Putamen (tissue), 1 donor: ENCODE data around the gene EPOP.

ENCODE experiments used
- DNase-seq: peaks from one replicate; pipeline ENCODE4 v3.0.0-alpha.2; 2016; ENCODE audit warnings: low spot score

The EPOP gene

DNA sequence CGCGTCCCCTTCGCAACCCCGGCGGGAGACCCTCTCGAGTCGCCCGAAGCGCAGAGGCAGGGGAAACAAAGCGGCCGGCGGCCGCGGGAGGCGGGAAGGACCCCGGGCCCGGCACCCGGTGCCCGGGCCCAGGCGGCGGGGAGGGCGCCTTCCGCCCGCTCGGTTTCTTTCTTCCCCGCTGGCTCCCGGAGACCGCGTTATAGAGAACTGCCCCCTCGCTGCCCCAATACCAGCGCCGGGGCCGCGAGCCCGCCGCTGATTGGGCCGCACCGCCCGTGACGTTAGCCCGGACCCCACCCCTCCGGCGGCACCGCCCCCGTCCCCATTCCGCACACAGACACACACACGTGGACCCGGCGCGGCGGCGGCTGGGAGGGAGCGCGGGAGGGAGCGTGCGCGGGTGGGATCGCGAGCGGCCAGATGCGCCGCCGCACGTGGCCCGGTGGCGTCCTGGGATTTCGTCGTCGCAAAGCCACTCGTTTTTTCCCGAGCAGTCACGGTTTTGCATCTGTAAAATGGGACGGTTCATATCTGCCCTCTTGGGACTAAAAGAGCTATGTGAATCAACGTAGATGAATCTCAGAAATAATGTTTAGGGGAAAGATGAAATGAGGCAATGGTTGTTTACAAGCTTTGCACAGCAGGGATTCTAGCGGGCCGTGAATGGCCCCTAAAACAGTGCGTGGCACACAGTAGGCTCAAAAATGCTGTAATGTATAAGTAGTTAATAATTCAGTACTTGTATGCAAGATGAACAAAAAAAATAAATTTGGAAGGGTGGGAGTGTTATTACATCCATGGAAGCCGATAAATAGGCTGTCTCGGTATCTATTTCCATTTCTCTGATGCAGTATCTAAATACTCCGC is at the start of gene EPOP:
TSS of gene EPOP (minus strand) at position 209 of the 867 bp plus-strand sequence. CDS start 462 bp downstream, outside the sequence.
- DNase-seq = peak; percentile 84

GRCh38 chr17:38721802-38722201 is 47.0 kb upstream of the EPOP start:
- no peak for DNase-seq

- no peak for DNase-seq
These were observed 46.2 kb upstream of the EPOP start for GRCh38 chr17:38720941-38721340.

- DNase-seq = no peak
These were observed 45.3 kb upstream of the EPOP start for GRCh38 chr17:38719943-38720641.

DNA sequence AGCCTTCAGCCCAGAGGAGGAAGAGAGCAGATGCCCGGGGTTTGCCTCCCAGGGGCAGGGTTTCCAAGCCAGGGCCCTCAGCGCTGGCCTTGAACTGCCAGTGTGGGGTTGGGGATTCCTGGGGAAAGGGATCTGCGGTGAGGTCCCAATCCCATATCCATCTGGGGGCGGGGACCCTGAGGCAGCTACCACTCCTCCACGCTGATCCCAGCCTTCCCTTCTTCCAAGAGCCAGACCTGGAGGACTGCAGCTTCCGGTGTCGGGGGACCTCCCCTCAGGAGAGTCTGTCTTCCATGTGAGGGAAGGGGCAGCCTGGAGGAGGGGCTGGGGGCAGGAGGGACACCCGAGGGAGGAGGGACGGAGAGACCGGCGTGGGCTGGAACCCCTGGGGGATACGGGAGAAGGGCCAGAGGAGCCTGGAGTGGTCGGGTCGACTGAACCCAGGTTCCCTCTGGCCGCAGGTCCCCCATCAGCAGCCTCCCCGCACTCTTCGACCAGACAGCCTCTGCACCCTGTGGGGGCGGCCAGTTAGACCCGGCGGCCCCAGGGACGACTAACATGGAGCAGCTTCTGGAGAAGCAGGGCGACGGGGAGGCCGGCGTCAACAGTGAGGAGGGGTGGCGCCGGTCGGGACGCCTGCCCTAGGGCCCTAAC is 44.7 kb upstream of the EPOP start:
- DNase-seq = no peak

DNA sequence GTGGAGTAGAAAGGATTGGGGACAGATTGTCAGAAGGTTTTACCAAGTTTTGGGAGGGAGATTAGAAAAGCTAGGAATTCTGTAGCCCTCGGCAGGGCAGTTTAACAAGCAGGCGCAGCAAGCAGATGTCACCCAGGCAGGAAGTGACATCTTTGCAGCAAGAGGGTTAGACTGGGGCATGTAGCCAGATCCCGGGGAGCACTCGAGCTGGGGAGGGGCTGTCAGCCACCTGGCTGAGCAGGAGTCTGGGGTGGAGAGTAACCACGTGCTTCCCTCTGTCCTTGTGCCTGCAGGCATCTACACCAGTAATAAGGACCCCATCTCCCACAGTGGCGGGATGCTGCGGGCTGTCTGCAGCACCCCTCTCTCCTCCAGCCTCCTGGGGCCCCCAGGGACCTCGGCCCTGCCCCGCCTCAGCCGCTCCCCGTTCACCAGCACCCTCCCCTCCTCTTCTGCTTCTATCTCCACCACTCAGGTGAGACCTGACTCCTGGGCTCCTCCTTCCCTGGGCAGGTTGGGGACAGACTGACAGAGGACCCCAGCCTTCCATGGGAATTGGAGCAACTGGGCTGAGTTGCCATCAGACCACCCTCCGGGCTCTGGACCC is 42.5 kb upstream of the EPOP start:
- no peak for DNase-seq

- no peak for DNase-seq
These were observed 41.7 kb upstream of the EPOP start for GRCh38 chr17:38716368-38717005.

DNA sequence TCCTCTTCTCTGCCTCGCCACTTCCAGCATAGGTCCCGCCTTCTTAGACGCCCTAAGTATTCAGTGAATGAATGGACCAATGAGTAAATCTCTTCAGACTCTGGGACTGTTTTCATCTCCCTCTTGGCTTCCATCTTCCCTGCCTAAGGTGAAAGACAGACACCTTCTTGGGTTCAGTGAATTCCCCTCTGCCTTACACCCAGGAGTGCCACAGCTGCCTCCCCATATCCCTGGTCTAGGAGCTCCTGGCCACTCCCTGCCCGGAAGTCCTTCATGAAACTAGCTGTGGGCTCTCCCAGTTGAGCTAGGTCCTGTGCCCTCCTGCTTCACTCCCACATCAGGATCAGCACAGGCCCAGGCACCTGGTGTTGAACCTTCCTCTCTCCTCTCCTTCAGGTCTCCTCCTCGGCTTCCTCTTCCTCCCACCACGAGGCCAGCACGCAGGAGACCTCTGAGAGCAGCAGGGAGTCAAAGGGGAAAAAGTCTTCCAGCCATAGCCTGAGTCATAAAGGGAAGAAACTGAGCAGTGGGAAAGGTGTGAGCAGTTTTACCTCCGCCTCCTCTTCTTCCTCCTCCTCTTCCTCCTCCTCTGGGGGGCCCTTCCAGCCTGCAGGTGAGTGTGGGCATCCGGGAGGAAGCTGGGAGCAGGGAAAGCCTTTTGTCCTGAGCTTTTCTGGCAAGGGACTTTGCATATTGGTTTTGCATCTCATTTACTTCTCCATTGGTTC is 40.6 kb upstream of the EPOP start:
- no peak for DNase-seq

DNA sequence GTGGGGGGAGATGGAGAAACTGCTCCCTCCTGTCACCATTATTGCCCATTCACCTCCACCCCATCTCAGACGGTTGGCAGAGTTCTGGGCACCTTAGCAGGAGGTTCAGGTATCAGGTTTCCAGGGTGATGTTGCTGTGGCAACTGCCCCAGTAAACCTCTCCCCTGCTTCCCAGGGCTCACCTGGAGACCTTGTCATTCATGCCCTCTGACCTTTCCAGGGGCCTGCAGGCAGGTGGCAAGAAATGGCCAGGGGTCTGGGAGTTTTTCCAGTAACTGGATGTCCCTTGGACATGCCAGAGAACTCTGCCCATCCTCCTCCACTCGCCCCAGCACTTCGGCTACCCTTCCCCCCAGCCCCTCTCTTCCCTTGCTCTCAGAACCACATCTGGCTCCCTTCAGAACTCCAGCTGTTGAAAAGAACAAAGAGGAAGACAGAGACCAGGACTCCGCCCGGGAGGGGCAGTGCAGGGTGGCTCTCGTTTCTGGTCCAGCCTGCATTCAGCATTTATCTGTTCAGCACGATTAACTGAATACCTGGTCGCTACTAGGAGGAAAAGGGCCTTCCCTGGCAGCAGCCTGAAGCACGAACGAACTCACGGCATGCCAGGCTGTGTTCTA is 38.8 kb upstream of the EPOP start:
- no peak for DNase-seq

- DNase-seq = no peak
These were observed 37.8 kb upstream of the EPOP start for GRCh38 chr17:38712593-38712992.

DNA sequence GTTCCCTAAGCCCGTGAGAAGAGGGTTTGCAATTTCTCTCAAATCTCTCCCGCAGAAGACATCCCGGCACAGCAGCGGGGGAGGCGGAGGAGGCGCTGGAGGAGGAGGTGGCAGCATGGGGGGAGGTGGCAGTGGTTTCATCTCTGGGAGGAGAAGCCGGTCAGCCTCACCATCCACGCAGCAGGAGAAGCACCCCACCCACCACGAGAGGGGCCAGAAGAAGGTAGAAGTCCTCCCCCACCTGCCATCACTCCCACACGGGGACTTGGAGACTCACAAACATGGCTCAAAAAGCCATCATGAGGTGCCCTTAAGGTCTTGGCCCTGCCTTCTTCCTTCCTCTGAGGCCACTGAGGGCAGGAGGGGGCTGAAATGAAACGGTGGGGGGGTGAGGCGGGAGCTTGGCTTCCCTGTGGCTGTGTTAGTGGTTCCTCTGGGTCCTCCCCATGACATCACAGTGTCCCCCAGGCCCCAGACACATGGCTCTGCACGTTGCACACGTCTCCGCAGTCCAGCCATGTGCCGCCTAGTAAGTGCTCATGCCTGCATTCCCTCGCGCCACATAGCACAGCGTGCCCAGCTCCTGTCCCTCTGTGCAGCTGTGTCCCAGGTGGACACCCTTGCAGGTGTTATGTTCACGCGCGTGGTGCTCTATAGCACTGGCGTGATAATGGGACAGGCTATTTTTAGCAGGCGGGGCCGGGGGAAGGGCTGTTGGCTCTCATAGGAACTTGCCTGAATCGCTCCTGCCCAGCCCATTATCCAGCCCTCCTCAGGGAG is 37.2 kb upstream of the EPOP start:
- no peak for DNase-seq

GRCh38 chr17:38710985-38711384 is 36.2 kb upstream of the EPOP start:
- no peak for DNase-seq

- DNase-seq = no peak
These were observed 35.8 kb upstream of the EPOP start for GRCh38 chr17:38710604-38710962.

- DNase-seq = no peak
These were observed 35.3 kb upstream of the EPOP start for GRCh38 chr17:38709864-38710603.

- no peak for DNase-seq
These were observed 34.5 kb upstream of the EPOP start for GRCh38 chr17:38709104-38709820.

- DNase-seq = no peak
These were observed 33.1 kb upstream of the EPOP start for GRCh38 chr17:38707678-38708351.

- DNase-seq = no peak
These were observed 31.9 kb upstream of the EPOP start for GRCh38 chr17:38706505-38707216.
